ENCODE measurements around the gene AGBL1. TPM values are rescaled to one million over a fixed set of nuclear protein-coding genes. Genes with fewer than 3 reads are reported as not detected.

AGBL1 gene
- total and polyA plus RNA-seq, 2 experiments from 2014 or later = 0.03 TPM; not detected in 1

DNA sequence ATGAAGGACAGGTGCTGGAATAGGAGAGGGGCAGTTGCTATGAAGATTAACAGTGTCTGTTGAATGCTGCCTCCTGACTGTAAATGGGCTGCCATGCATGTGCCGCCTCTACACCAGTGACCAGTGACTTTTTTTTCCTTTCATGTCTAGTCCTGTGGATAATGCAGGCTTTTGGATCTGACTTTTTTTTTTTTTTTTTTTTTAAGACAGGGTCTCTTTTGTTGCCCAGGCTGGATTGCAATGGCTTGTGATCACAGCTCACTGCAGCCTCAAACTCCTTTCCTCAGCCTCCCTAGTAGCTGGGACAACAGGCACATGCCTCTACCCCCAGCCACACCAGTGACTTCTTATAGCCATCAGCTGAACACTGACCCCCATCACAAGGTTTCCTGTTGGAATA is 41.2 kb upstream of the AGBL1 start:
- no peaks in the 10 kb centered on the region for H3K27me3 Mint-ChIP-seq (ENCODE audit: insufficient read depth, low read depth, poor library complexity)

More for the DNA sequence above, 41.2 kb upstream of the AGBL1 start:
- no peaks in the 10 kb centered on the region for H3K36me3 Mint-ChIP-seq (ENCODE audit: low read depth)
- no peak for TF ChIP-seq NANOG (IDR thresholded peaks at IDR 0.05; ENCODE audit: borderline replicate concordance)
- no peak for TF ChIP-seq CREB1 (CRISPR knock-in tag; IDR thresholded peaks at IDR 0.05; ENCODE audit: low read depth)
- TF ChIP-seq EZH2phosphoT487 (IDR thresholded peaks at IDR 0.05; ENCODE audit: unreplicated experiment) = no peak
- TF ChIP-seq, protein P1, sequence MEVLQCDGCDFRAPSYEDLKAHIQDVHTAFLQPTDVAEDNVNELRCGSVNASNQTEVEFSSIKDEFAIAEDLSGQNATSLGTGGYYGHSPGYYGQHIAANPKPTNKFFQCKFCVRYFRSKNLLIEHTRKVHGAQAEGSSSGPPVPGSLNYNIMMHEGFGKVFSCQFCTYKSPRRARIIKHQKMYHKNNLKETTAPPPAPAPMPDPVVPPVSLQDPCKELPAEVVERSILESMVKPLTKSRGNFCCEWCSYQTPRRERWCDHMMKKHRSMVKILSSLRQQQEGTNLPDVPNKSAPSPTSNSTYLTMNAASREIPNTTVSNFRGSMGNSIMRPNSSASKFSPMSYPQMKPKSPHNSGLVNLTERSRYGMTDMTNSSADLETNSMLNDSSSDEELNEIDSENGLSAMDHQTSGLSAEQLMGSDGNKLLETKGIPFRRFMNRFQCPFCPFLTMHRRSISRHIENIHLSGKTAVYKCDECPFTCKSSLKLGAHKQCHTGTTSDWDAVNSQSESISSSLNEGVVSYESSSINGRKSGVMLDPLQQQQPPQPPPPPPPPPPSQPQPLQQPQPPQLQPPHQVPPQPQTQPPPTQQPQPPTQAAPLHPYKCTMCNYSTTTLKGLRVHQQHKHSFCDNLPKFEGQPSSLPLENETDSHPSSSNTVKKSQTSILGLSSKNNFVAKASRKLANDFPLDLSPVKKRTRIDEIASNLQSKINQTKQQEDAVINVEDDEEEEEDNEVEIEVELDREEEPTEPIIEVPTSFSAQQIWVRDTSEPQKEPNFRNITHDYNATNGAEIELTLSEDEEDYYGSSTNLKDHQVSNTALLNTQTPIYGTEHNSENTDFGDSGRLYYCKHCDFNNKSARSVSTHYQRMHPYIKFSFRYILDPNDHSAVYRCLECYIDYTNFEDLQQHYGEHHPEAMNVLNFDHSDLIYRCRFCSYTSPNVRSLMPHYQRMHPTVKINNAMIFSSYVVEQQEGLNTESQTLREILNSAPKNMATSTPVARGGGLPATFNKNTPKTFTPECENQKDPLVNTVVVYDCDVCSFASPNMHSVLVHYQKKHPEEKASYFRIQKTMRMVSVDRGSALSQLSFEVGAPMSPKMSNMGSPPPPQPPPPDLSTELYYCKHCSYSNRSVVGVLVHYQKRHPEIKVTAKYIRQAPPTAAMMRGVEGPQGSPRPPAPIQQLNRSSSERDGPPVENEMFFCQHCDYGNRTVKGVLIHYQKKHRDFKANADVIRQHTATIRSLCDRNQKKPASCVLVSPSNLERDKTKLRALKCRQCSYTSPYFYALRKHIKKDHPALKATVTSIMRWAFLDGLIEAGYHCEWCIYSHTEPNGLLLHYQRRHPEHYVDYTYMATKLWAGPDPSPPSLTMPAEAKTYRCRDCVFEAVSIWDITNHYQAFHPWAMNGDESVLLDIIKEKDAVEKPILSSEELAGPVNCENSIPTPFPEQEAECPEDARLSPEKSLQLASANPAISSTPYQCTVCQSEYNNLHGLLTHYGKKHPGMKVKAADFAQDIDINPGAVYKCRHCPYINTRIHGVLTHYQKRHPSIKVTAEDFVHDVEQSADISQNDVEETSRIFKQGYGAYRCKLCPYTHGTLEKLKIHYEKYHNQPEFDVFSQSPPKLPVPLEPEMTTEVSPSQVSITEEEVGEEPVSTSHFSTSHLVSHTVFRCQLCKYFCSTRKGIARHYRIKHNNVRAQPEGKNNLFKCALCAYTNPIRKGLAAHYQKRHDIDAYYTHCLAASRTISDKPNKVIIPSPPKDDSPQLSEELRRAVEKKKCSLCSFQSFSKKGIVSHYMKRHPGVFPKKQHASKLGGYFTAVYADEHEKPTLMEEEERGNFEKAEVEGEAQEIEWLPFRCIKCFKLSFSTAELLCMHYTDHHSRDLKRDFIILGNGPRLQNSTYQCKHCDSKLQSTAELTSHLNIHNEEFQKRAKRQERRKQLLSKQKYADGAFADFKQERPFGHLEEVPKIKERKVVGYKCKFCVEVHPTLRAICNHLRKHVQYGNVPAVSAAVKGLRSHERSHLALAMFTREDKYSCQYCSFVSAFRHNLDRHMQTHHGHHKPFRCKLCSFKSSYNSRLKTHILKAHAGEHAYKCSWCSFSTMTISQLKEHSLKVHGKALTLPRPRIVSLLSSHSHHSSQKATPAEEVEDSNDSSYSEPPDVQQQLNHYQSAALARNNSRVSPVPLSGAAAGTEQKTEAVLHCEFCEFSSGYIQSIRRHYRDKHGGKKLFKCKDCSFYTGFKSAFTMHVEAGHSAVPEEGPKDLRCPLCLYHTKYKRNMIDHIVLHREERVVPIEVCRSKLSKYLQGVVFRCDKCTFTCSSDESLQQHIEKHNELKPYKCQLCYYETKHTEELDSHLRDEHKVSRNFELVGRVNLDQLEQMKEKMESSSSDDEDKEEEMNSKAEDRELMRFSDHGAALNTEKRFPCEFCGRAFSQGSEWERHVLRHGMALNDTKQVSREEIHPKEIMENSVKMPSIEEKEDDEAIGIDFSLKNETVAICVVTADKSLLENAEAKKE (CRISPR knock-in tag; IDR thresholded peaks at IDR 0.05) = no peak
- no peak for TF ChIP-seq STAT1 (IDR thresholded peaks at IDR 0.05; ENCODE audit: unreplicated experiment)
- TF ChIP-seq JUNB (IDR thresholded peaks at IDR 0.05; ENCODE audit: unreplicated experiment) = no peak
- TF ChIP-seq, protein P2, sequence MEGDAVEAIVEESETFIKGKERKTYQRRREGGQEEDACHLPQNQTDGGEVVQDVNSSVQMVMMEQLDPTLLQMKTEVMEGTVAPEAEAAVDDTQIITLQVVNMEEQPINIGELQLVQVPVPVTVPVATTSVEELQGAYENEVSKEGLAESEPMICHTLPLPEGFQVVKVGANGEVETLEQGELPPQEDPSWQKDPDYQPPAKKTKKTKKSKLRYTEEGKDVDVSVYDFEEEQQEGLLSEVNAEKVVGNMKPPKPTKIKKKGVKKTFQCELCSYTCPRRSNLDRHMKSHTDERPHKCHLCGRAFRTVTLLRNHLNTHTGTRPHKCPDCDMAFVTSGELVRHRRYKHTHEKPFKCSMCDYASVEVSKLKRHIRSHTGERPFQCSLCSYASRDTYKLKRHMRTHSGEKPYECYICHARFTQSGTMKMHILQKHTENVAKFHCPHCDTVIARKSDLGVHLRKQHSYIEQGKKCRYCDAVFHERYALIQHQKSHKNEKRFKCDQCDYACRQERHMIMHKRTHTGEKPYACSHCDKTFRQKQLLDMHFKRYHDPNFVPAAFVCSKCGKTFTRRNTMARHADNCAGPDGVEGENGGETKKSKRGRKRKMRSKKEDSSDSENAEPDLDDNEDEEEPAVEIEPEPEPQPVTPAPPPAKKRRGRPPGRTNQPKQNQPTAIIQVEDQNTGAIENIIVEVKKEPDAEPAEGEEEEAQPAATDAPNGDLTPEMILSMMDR (conservative IDR thresholded peaks at IDR 0.05; ENCODE audit: low read depth in 2 of 2) = no peak
- TF ChIP-seq, protein P3, sequence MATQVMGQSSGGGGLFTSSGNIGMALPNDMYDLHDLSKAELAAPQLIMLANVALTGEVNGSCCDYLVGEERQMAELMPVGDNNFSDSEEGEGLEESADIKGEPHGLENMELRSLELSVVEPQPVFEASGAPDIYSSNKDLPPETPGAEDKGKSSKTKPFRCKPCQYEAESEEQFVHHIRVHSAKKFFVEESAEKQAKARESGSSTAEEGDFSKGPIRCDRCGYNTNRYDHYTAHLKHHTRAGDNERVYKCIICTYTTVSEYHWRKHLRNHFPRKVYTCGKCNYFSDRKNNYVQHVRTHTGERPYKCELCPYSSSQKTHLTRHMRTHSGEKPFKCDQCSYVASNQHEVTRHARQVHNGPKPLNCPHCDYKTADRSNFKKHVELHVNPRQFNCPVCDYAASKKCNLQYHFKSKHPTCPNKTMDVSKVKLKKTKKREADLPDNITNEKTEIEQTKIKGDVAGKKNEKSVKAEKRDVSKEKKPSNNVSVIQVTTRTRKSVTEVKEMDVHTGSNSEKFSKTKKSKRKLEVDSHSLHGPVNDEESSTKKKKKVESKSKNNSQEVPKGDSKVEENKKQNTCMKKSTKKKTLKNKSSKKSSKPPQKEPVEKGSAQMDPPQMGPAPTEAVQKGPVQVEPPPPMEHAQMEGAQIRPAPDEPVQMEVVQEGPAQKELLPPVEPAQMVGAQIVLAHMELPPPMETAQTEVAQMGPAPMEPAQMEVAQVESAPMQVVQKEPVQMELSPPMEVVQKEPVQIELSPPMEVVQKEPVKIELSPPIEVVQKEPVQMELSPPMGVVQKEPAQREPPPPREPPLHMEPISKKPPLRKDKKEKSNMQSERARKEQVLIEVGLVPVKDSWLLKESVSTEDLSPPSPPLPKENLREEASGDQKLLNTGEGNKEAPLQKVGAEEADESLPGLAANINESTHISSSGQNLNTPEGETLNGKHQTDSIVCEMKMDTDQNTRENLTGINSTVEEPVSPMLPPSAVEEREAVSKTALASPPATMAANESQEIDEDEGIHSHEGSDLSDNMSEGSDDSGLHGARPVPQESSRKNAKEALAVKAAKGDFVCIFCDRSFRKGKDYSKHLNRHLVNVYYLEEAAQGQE (IDR thresholded peaks at IDR 0.05; ENCODE audit: unreplicated experiment) = no peak
- TF ChIP-seq ZNF331 (CRISPR knock-in tag; IDR thresholded peaks at IDR 0.05; ENCODE audit: low read depth) = no peak
- TF ChIP-seq POLR2AphosphoS5 (IDR thresholded peaks at IDR 0.05; ENCODE audit: low read depth) = no peak
- TF ChIP-seq, protein P4, sequence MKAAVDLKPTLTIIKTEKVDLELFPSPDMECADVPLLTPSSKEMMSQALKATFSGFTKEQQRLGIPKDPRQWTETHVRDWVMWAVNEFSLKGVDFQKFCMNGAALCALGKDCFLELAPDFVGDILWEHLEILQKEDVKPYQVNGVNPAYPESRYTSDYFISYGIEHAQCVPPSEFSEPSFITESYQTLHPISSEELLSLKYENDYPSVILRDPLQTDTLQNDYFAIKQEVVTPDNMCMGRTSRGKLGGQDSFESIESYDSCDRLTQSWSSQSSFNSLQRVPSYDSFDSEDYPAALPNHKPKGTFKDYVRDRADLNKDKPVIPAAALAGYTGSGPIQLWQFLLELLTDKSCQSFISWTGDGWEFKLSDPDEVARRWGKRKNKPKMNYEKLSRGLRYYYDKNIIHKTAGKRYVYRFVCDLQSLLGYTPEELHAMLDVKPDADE (IDR thresholded peaks at IDR 0.05) = no peak
- no peak for TF ChIP-seq EZH2 (IDR thresholded peaks at IDR 0.05; ENCODE audit: low read depth, unreplicated experiment)
- no peak for TF ChIP-seq ZNF114 (CRISPR knock-in tag; IDR thresholded peaks at IDR 0.05)
- no peak overlapping the region for H3K27ac Mint-ChIP-seq
- no peaks in the 10 kb centered on the region for H3K9me3 Mint-ChIP-seq
- Histone ChIP-seq H3K79me2 (replicated peaks; ENCODE audit: insufficient read depth) (no peaks in the 10 kb centered on the region), H3K4me3 (no peak overlapping the region), H3K9me2 (ENCODE audit: insufficient read depth) (peaks cover 9% of the 10 kb centered on the region; the same call in 1 of the 2 replicates), H4K20me1 (replicated peaks; ENCODE audit: insufficient read depth) (no peaks in the 10 kb centered on the region), H3K27me3 (ENCODE audit: insufficient read depth) (no peaks in the 10 kb centered on the region), H3K4me1 (ENCODE audit: insufficient read depth) (peaks cover 19% of the 10 kb centered on the region), H3F3A (replicated peaks; ENCODE audit: low read depth) (no peaks in the 10 kb centered on the region), H2AFZ (no peak overlapping the region), H3K27ac (ENCODE audit: low read depth) (no peak overlapping the region), H3K36me3 (ENCODE audit: insufficient read depth) (no peaks in the 10 kb centered on the region), H3K4me2 (no peak overlapping the region)
- DNase-seq (ENCODE audit: low spot score) = no peak
- no peak overlapping the region for H3K4me3 Mint-ChIP-seq
- ATAC-seq = no peak
- H3K4me1 Mint-ChIP-seq = peaks cover 42% of the 10 kb centered on the region; the same call in 2 of the 3 replicates

All from GM23338 (cell line).